ENCODE data around the gene ODAD2.
"Not testable (repeated sequence)": the region's sequence is repeated elsewhere in the genome, so short reads cannot be mapped to it uniquely, and the experiment has no call there.

ODAD2 gene

DNA sequence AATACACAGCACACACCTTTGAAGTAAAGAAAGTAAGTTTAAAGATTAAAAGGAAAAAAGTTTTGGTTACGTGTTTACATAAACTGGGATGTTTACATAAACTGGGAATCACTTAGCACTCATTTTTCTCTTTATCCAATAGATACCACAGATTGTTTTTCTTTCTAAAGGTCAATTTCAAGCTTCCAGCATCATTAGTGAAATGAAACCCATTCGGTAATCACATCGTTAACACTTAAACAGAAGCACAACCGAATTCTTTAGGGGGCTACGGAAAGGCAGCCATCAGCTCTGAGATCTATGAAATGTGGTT, 1.1 kb downstream of the ODAD2 start:
- Mint-ChIP-seq H3K27ac (no peak overlapping the region), H3K4me1 (peaks cover 11% of the 10 kb centered on the region), H3K36me3 (ENCODE audit: low read depth) (no peaks in the 10 kb centered on the region), H3K4me3 (peak overlapping the region; percentile 70), H3K9me3 (no peaks in the 10 kb centered on the region), H3K27me3 (peaks cover 47% of the 10 kb centered on the region)
- DNase-seq (no peak), ATAC-seq (no peak)

GRCh38 chr10:27995311-27995710, 3.6 kb downstream of the ODAD2 start:
- peaks cover 36% of the 10 kb centered on the region for H3K27me3 Mint-ChIP-seq
- DNase-seq (no peak), ATAC-seq (no peak)
- peaks cover 11% of the 10 kb centered on the region for H3K4me1 Mint-ChIP-seq
- H3K27ac Mint-ChIP-seq = no peak overlapping the region
- no peaks in the 10 kb centered on the region for H3K9me3 Mint-ChIP-seq
- no peaks in the 10 kb centered on the region for H3K36me3 Mint-ChIP-seq (ENCODE audit: low read depth)
- no peak overlapping the region for H3K4me3 Mint-ChIP-seq

GRCh38 chr10:27989357-27989756, 9.5 kb downstream of the ODAD2 start:
- H3K4me3 Mint-ChIP-seq; DNase-seq; H3K36me3 Mint-ChIP-seq (ENCODE audit: low read depth); ATAC-seq; H3K4me1 Mint-ChIP-seq; H3K27me3 Mint-ChIP-seq; H3K27ac Mint-ChIP-seq; H3K9me3 Mint-ChIP-seq: not testable (repeated sequence)

DNA sequence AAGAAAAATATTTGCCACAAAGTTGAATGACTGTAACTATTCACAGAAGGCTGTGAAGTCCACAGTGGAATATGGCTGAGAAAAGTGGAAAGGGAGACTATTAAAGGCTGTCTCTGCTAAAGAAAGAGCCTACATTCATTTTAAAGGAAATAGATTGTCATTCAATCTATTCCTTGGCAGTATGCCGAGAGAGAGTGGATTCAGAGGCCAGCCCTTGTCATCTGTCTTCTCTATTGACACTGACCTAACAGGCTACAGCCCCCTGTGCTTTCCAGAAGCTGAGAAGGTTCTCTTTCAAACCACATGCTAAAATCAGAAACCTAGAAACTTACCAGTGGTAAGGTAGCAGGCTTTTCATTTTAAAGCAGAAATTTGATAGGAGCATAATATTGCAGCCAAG, 12.1 kb downstream of the ODAD2 start:
- DNase-seq (no peak), ATAC-seq (no peak)
- Mint-ChIP-seq H3K9me3 (no peaks in the 10 kb centered on the region), H3K27me3 (peaks cover 1% of the 10 kb centered on the region), H3K4me3 (no peak overlapping the region), H3K36me3 (ENCODE audit: low read depth) (no peaks in the 10 kb centered on the region), H3K27ac (no peak overlapping the region), H3K4me1 (no peaks in the 10 kb centered on the region)

GRCh38 chr10:27982875-27983543, 15.9 kb downstream of the ODAD2 start:
- no peak overlapping the region for H3K27ac Mint-ChIP-seq
- H3K27me3 Mint-ChIP-seq = peaks cover 8% of the 10 kb centered on the region

DNA sequence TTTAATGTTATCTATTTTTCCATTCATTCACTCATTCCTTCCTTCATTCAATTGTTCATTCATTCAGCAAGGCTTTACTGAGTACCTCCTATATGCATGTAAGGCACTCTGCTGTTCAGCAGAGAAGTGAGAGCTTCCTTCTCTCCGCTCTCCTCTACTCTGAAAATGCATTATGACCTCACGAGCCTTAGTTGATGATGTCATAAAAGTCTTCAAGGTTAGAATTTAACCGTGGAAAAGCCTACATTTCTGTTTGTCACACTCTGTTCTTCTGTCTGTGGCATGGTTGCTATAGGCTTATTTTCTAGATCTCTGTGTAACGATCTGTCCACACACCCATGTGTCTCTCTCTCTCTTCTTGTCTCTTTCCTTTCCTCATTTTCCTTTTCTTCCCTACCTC, 17.1 kb downstream of the ODAD2 start:
- Mint-ChIP-seq H3K9me3 (peaks cover 7% of the 10 kb centered on the region), H3K4me3 (no peak overlapping the region), H3K36me3 (ENCODE audit: low read depth) (no peaks in the 10 kb centered on the region), H3K27ac (no peak overlapping the region), H3K27me3 (peaks cover 11% of the 10 kb centered on the region), H3K4me1 (no peaks in the 10 kb centered on the region)
- DNase-seq = no peak
- ATAC-seq = no peak

More at GRCh38 chr10:27982875-27983543, 15.9 kb downstream of the ODAD2 start:
- H3K36me3 Mint-ChIP-seq (ENCODE audit: low read depth) = no peaks in the 10 kb centered on the region
- ATAC-seq (no peak), DNase-seq (no peak)
- H3K4me3 Mint-ChIP-seq = no peak overlapping the region
- peaks cover 1% of the 10 kb centered on the region for H3K9me3 Mint-ChIP-seq
- H3K4me1 Mint-ChIP-seq = no peaks in the 10 kb centered on the region

GRCh38 chr10:27970795-27971194, 28.1 kb downstream of the ODAD2 start:
- H3K4me1 Mint-ChIP-seq; DNase-seq; ATAC-seq; H3K27ac Mint-ChIP-seq; H3K9me3 Mint-ChIP-seq; H3K36me3 Mint-ChIP-seq (ENCODE audit: low read depth); H3K4me3 Mint-ChIP-seq; H3K27me3 Mint-ChIP-seq: not testable (repeated sequence)

GRCh38 chr10:27969931-27970330, 28.9 kb downstream of the ODAD2 start:
- H3K27me3 Mint-ChIP-seq; H3K4me3 Mint-ChIP-seq; H3K9me3 Mint-ChIP-seq; H3K27ac Mint-ChIP-seq; H3K36me3 Mint-ChIP-seq (ENCODE audit: low read depth); DNase-seq; H3K4me1 Mint-ChIP-seq; ATAC-seq: not testable (repeated sequence)

GRCh38 chr10:27959093-27959715, 39.7 kb downstream of the ODAD2 start:
- no peaks in the 10 kb centered on the region for H3K27me3 Mint-ChIP-seq
- no peaks in the 10 kb centered on the region for H3K9me3 Mint-ChIP-seq
- DNase-seq (no peak), ATAC-seq (no peak)
- H3K4me1 Mint-ChIP-seq = peaks cover 9% of the 10 kb centered on the region
- no peaks in the 10 kb centered on the region for H3K36me3 Mint-ChIP-seq (ENCODE audit: low read depth)
- no peak overlapping the region for H3K27ac Mint-ChIP-seq
- peak overlapping the region; percentile 43 for H3K4me3 Mint-ChIP-seq

- ATAC-seq; DNase-seq; H3K4me1 Mint-ChIP-seq; H3K36me3 Mint-ChIP-seq (ENCODE audit: low read depth); H3K27ac Mint-ChIP-seq; H3K27me3 Mint-ChIP-seq; H3K9me3 Mint-ChIP-seq: not testable (repeated sequence)
- peak overlapping the region; percentile 43 for H3K4me3 Mint-ChIP-seq
Observed at GRCh38 chr10:27958383-27958782, 40.5 kb downstream of the ODAD2 start.

- Mint-ChIP-seq H3K4me3 (no peak overlapping the region), H3K36me3 (ENCODE audit: low read depth) (no peaks in the 10 kb centered on the region), H3K4me1 (no peaks in the 10 kb centered on the region), H3K27me3 (no peaks in the 10 kb centered on the region), H3K9me3 (no peaks in the 10 kb centered on the region), H3K27ac (no peak overlapping the region)
- DNase-seq (no peak), ATAC-seq (no peak)
Observed at GRCh38 chr10:27950242-27950564, 48.7 kb downstream of the ODAD2 start.

DNA sequence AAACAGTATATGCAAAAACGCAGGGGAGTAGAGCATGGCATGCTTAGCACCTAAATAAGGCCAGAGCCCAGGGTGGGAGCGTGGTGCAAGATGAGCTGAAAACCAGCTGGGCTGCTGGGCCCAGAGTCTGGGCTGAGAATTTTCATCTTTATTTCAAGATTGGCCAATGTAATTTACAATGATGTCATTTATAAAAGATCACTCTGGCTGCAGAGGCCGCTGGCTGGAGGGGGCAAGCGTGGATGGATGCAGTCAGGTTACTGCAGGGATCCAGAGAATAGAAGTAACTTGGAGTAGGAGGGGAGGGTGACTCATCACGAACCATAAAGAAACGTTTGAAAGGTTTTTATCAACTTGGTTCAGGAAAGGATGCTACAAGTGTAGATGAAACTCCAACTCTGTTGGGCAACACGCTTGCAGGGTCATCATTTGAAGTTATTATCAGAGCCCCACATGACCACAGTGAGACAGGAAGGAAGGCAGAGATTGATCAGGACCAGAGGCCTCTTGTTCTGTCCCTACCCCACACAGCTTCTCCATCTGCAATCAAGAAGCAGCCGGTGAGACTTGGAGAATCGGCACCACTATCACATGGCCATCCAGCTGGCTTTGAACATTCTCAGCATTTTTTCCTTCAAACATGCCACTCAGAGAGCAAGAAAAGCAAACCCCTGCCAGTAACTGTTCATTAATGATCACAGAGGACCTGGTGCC, 49.2 kb downstream of the ODAD2 start:
- no peaks in the 10 kb centered on the region for H3K36me3 Mint-ChIP-seq (ENCODE audit: low read depth)
- DNase-seq (no peak), ATAC-seq (no peak)
- no peak overlapping the region for H3K4me3 Mint-ChIP-seq
- H3K4me1 Mint-ChIP-seq = no peaks in the 10 kb centered on the region
- no peaks in the 10 kb centered on the region for H3K27me3 Mint-ChIP-seq
- H3K27ac Mint-ChIP-seq = no peak overlapping the region
- H3K9me3 Mint-ChIP-seq = no peaks in the 10 kb centered on the region

- DNase-seq = no peak
- no peak overlapping the region for H3K4me3 Mint-ChIP-seq
- no peak for ATAC-seq
- H3K9me3 Mint-ChIP-seq = no peaks in the 10 kb centered on the region
- no peaks in the 10 kb centered on the region for H3K36me3 Mint-ChIP-seq (ENCODE audit: low read depth)
- H3K27me3 Mint-ChIP-seq = no peaks in the 10 kb centered on the region
- H3K27ac Mint-ChIP-seq = no peak overlapping the region
- no peaks in the 10 kb centered on the region for H3K4me1 Mint-ChIP-seq
Observed at GRCh38 chr10:27948186-27948585, 50.7 kb downstream of the ODAD2 start.

GRCh38 chr10:27947540-27947939, 51.3 kb downstream of the ODAD2 start:
- no peak overlapping the region for H3K27ac Mint-ChIP-seq
- H3K4me1 Mint-ChIP-seq = no peaks in the 10 kb centered on the region
- H3K4me3 Mint-ChIP-seq = no peak overlapping the region
- DNase-seq = no peak
- no peaks in the 10 kb centered on the region for H3K9me3 Mint-ChIP-seq
- no peak for ATAC-seq
- no peaks in the 10 kb centered on the region for H3K36me3 Mint-ChIP-seq (ENCODE audit: low read depth)
- no peaks in the 10 kb centered on the region for H3K27me3 Mint-ChIP-seq

DNA sequence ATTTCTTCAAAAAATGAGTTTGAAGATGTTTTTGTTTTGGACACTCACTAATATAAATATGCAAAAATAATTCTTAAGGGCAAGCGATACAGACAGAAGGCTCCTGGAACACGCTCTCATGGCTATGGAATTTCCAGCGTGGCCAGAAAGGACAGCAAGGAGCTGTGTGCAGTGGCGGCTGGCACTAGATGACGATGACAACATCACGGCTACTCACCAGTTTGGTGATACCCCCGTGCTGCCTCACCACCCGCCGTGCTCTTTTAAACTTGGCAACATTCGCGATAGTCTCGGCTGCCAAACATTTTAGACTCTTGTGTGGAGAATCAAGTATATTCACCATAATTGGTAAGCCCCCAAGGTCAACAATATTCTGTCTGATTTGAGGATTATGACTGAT, 54.9 kb downstream of the ODAD2 start:
- H3K4me1 Mint-ChIP-seq = no peaks in the 10 kb centered on the region
- no peaks in the 10 kb centered on the region for H3K36me3 Mint-ChIP-seq (ENCODE audit: low read depth)
- no peaks in the 10 kb centered on the region for H3K9me3 Mint-ChIP-seq
- ATAC-seq = no peak
- no peak for DNase-seq
- H3K27ac Mint-ChIP-seq = no peak overlapping the region
- peaks cover 3% of the 10 kb centered on the region for H3K27me3 Mint-ChIP-seq
- H3K4me3 Mint-ChIP-seq = no peak overlapping the region
